Measurements from ENCODE around the gene TNRC6A.
"Not testable (repeated sequence)": the region's sequence is repeated elsewhere in the genome, so short reads cannot be mapped to it uniquely, and the experiment has no call there.

Gene TNRC6A

DNA sequence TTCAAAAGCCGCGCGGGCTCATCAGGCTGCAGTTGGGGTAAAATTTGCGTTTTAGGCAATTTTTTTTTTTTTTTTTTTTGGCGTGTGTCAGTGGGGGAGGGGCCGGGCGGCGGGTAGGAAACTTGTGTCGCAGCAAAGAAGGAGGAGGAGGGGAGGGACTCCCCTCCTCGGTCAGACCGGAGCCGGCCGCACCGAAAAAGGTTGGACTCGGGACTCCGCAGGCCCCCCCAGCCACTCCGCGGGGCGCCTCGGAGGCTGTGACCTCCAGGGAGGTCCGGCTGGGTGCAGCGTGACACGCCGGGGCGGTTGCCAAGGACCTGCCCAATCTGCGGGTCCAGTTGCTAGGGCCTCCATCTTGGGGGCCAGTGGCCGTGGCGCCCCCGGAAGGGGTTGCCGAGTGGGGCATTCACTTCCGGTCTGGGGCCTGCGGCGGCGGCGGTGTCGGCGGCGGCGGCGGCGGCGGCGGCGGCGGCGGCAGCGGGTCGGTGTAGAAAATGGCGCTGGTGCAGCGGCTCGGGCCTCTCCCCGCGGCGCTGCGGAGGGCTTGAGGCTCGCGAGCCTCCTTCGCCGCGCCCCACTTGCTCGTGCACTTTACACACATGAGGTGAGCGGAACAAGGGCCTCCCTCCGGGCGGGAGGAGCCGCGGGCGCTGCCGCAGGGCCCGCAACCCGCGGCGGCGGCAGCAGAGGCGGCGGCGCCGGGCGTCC, at the start of gene TNRC6A:
TSS of gene TNRC6A (plus strand) at position 409 of the 708 bp plus-strand sequence. CDS start at position 600, 191 bp downstream.
- peak; percentile 86 for DNase-seq (ENCODE audit: low spot score)

DNA sequence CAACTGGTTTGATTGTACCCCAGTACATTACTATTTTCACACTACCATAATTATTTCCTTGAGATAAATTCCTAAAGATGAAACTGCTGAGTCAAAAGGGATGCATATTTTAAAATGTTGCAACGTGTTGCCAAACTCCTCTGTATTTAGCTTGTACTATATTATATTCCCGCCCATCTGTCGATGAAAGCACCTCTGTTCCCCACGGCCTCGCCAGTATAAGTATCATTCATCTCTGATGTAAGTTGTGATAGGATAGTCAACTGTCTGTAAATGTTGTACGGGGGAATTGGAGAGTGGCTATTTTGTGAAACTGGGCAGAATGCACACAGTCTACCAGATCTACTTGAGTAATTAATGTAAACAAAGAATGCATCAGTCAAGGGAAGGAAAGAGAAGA, 47.7 kb upstream of the TNRC6A start:
- no peak for DNase-seq (ENCODE audit: low spot score)

DNA sequence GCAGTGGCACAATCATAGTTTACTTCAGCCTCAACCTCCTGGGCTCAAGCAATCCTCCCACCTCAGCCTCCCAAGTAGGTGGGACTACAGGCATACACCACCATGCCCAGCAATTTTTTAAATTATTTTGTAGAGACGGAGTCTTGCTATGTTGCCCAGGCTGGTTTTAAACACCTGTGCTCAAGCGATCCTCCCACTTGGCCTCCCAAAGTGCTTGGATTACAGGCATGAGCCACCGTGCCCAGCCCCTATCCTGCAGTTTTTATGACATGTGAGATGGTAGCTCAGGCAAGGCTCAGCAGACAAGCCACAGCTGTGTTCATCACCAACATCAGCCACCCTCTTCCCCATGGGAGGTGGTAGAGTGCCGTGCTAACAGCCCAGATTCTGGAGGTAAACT, 46.2 kb upstream of the TNRC6A start:
- DNase-seq (ENCODE audit: low spot score): no peak

GRCh38 chr16:24683847-24684493, 45.5 kb upstream of the TNRC6A start:
- no peak for DNase-seq (ENCODE audit: low spot score)

- no peak for DNase-seq (ENCODE audit: low spot score)
Observed at GRCh38 chr16:24685539-24686432, 43.7 kb upstream of the TNRC6A start.

DNA sequence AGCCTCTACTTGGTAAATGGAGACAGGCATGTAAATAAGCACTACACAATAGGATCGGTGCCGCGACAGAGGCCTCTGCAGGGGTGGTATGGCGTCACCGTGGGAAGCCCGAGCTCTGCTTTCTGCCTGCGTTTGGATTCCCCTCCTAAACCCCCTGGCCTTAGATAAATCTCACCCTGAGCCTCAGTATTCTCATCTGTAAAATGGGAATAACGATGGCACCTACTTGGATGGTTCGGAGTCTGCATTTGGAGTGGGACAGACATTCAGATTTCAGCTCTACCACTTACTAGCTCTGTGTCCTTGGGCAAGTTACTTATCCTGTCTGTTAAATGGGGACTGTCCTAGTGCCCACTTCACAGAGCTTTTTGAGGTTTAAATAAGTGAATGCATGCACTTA, 42.8 kb upstream of the TNRC6A start:
- DNase-seq (ENCODE audit: low spot score): no peak

DNA sequence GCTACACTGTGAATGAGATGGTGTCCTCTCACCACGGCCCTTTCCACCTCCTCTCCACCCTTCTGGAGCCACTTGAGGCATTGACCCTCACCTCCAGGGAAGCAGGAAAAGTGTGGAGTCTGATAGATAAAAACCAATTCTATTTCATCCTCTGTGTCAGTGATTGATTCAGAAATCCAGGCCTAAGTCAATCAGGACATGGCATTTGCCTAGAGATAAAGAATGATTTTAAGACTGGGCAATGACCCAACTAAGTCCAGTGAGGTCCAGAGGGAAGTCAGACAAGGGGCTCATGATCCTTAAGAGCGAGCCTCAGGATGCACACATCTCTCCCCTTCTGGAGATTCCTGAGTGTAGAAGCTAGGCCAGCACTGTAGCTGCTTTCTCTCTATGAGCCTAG, 41.1 kb upstream of the TNRC6A start:
- DNase-seq (ENCODE audit: low spot score): no peak

- DNase-seq (ENCODE audit: low spot score): no peak
Observed at GRCh38 chr16:24689128-24689527, 40.3 kb upstream of the TNRC6A start.

DNA sequence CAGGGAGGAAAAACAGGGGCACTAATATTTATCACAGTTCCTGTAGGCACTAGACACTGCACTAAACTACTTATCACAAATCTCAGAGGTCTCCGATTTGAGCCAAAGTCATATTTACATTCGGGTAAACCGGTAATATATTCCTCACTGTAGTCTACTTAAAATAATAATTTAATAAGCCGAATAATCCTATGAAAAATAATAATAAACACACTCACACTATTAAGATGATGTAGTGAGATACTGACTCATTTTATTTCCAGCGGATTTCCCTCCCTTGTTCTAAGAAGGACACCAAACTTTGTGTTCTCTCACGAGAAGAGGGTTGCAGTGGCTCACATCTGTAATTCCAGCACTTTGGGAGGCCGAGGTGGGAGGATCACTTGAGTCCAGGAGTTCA, 36.6 kb upstream of the TNRC6A start:
- DNase-seq (ENCODE audit: low spot score): no peak

GRCh38 chr16:24694931-24695330, 34.5 kb upstream of the TNRC6A start:
- DNase-seq (ENCODE audit: low spot score): no peak

GRCh38 chr16:24696699-24697098, 32.8 kb upstream of the TNRC6A start:
- no peak for DNase-seq (ENCODE audit: low spot score)

DNA sequence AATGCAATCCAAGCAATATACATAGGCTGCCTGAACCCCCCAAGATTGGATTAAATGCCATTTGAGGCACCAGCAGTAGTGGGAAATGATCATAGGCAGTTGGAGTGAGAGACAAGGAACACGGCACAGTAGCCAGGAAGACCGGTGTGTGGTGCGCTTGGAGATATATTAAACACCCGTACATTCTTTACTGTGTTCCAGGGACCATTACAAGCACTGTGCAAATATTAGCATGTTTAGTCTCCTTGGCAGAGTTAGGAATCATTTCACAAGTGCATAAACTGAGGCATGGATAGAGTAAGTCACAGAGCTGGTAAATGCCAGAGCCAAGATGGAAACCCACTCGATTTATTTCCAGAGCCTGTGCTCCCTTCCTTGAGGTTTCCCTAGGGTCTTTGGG, 31.1 kb upstream of the TNRC6A start:
- DNase-seq (ENCODE audit: low spot score): no peak

DNA sequence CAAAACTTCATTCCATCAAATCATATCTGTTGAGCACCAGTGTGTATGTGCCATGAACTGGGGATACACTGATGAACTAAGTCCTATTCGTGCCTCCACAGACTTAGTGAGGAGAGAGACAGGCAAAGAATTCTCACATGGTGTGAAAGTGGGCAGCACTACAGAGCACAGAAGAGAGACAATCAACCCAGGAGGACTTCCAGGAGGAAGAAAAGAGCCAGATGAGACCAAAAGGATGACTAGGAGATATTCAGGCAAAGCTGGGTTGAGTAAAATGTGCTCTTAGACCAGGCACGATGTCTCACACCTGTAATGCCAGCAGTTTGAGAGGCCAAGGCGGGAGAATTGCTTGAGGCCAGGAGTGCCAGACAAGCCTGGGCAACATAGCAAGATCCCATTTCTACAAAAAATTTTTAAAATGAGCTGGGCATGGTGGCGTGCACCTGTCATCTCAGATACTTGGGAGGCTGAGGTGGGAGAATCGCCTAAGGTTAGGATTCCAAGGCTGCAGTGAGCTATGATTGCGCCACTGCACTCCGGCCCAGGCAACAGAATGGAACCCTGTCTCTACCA, 30.2 kb upstream of the TNRC6A start:
- DNase-seq (ENCODE audit: low spot score): no peak

DNA sequence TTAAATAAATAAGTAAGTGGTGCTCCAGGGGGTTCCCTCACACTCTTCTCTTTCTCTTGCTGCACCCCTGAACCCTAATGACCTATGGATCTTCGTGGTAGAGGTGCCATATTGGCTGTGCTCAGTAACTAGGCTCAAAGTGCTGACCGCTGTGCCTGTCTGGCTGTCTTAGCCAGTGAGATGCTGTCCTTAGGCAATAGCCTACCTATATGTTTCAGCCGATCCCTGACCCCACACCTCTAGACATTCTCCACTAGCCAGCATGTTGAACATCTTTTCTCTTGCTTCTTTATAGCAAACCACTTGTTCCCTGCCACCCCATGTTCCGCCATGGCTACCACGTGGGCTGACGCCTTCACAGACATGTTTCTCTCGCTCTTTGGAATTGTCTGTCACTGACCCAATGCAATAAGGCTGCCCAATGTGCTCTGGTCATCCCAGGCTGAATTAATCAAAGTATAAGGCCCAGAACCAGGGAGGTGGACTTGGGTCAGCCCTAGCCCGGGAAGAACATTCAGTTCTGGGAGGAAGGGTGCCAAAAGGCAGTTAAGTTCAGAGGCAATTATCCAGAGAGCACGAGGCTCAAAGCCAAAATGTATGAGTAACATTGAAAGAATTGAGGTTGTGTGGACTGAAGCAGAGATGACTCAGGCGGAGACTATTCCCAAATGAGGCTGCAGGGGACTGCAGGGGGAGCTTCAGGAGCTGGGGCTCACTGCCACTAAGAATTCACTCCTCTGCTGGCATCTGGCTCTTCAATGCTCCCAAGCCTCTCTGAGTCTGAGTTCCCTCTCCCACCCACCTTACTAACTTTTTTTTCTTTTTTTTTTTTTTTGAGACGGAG, 28.7 kb upstream of the TNRC6A start:
- no peak for DNase-seq (ENCODE audit: low spot score)

- no peak for DNase-seq (ENCODE audit: low spot score)
Observed at GRCh38 chr16:24701521-24701951, 27.9 kb upstream of the TNRC6A start.

- DNase-seq (ENCODE audit: low spot score): not testable (repeated sequence)
Observed at GRCh38 chr16:24707760-24708159, 21.7 kb upstream of the TNRC6A start.

GRCh38 chr16:24713379-24713778, 16.1 kb upstream of the TNRC6A start:
- DNase-seq (ENCODE audit: low spot score): no peak

GRCh38 chr16:24717411-24717810, 12.0 kb upstream of the TNRC6A start:
- no peak for DNase-seq (ENCODE audit: low spot score)

- no peak for DNase-seq (ENCODE audit: low spot score)
Observed at GRCh38 chr16:24718967-24719521, 10.4 kb upstream of the TNRC6A start.

DNA sequence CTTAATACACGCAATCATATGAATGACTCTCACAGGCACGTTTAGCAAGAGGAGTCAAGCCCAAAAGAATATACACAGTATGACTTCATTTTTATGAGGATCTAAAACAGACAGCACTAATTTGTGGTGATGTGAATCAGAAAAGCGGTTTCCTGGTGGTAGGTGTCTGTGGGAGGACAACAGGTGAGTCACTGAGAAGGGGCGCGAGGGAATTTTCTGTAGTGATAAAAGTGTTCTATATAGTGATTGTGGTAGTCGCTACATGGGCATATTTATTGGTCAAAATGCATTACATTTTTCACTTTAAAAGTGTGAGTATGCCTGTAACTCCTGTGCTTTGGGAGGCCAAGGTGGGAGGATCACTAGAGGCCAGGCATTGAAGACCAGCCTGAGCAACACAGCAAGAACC, 7.6 kb upstream of the TNRC6A start:
- peak; percentile 65 for DNase-seq (ENCODE audit: low spot score)

DNA sequence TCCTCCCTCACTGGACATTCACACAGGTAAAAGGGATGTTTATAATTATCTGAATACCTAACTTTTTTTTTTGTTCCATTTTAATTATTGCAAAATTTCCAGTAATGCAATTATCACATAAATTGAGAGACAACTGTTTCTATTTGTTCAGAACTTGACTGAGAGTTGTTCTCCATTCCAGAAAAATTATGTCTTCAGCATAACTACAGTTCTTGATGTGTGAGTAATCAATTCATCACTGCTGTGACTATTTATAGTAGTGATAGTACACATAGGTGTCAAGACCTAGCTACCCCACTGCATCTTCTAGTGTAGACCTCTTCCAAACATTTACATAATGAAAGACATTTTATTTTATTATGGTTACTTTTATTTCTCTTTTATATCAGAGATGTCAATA, 5.8 kb upstream of the TNRC6A start:
- no peak for DNase-seq (ENCODE audit: low spot score)
